Calu3 (cell line): ENCODE results near the gene EIF4G1. TPM values are rescaled to one million over a fixed set of nuclear protein-coding genes. Genes with fewer than 3 reads are reported as not detected.
A peak's percentile ranks its signal among the peaks of the same experiment; 100 is the strongest.

Experiments used
- BruUV-seq: library from RNA; stranded (reverse); fragments of 400-500 nt; replicated peaks from 2 replicates; lab custom pipeline; 2021; lab: Mats Ljungman, UMichigan
- CTCF ChIA-PET: fragments of 300-600 bp; sonication (Branson Sonifier 250); formaldehyde crosslinking; loops from one replicate; lab custom pipeline; 2022; ENCODE audit warnings: antibody characterized with exemption; lab: Charles Lee
- DNase-seq: peaks from one replicate; pipeline ENCODE4 v3.0.0; 2022
- H3K27ac Mint-ChIP-seq: one replicate; pipeline ENCODE4 v1.8.0; 2022; ENCODE audit warnings: mixed read lengths; ENCODE audit not compliant: unreplicated experiment
- H3K27me3 Mint-ChIP-seq: one replicate; pipeline ENCODE4 v1.8.0; 2022; ENCODE audit warnings: mixed read lengths; ENCODE audit not compliant: unreplicated experiment
- H3K36me3 Mint-ChIP-seq: one replicate; pipeline ENCODE4 v1.8.0; 2022; ENCODE audit warnings: mild to moderate bottlenecking, moderate library complexity, mixed read lengths; ENCODE audit not compliant: insufficient read depth, unreplicated experiment
- H3K4me1 Mint-ChIP-seq: one replicate; pipeline ENCODE4 v1.8.0; 2022; ENCODE audit warnings: mild to moderate bottlenecking, low read depth, mixed read lengths; ENCODE audit not compliant: unreplicated experiment
- H3K4me3 Mint-ChIP-seq: one replicate; pipeline ENCODE4 v1.8.0; 2022; ENCODE audit warnings: mild to moderate bottlenecking, low read depth, moderate library complexity, mixed read lengths; ENCODE audit not compliant: unreplicated experiment
- H3K9me3 Mint-ChIP-seq: one replicate; pipeline ENCODE4 v1.8.0; 2022; ENCODE audit warnings: low read depth, mixed read lengths; ENCODE audit not compliant: unreplicated experiment
- intact Hi-C: fragments of 100-400 bp; cut with micrococcal nuclease; formaldehyde crosslinking; loops from one replicate; pipeline ENCODE4 v1.10.0; 2022; ENCODE audit not compliant: unreplicated experiment
- total RNA-seq: library from RNA; stranded (reverse); gene quantifications from 2 replicates; pipeline ENCODE4 v1.2.3, GENCODE V29; 2022
- TF ChIP-seq, protein P1 (sequence below): fragments of 200-600 bp; IDR thresholded peaks from one replicate; pipeline ENCODE4 v1.8.0; 2022; ENCODE audit warnings: antibody characterized with exemption; ENCODE audit not compliant: unreplicated experiment

The EIF4G1 gene
- total RNA-seq, 1 experiment from 2014 or later: 673 TPM

DNA sequence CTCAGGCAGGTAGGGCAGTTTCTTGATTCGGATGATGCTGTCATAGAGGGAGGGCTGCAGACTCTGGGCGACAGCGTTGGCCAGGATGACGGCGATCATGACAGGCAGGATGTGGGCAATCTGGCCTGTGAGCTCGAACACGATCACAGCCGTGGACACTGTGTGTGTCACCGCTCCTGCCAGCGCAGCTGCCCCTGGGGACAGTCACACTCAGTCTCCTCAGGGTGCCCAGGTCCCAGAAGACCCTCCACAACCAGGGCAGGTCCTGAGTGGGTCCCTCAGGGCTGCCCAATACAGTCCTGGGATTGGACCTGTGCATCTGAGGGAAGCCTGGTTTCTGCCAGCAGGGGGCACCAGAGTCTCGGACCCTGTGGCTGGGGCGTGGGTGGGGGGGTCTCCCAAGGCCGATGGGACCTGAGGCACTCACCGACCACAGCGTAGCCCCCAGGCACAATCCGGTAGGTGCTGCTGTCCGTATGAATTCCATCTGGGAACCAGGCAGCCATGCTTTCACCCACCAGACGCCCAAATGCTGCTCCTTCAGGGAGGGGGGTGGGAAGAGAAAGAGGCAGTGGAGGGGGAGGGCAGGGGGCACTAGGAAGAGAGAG lies 39.8 kb downstream of the EIF4G1 start:
- TF ChIP-seq, protein P1, sequence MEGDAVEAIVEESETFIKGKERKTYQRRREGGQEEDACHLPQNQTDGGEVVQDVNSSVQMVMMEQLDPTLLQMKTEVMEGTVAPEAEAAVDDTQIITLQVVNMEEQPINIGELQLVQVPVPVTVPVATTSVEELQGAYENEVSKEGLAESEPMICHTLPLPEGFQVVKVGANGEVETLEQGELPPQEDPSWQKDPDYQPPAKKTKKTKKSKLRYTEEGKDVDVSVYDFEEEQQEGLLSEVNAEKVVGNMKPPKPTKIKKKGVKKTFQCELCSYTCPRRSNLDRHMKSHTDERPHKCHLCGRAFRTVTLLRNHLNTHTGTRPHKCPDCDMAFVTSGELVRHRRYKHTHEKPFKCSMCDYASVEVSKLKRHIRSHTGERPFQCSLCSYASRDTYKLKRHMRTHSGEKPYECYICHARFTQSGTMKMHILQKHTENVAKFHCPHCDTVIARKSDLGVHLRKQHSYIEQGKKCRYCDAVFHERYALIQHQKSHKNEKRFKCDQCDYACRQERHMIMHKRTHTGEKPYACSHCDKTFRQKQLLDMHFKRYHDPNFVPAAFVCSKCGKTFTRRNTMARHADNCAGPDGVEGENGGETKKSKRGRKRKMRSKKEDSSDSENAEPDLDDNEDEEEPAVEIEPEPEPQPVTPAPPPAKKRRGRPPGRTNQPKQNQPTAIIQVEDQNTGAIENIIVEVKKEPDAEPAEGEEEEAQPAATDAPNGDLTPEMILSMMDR: peak; percentile 95
- intact Hi-C loops: no loop called here
- peaks cover 19% of the 10 kb centered on the region for H3K4me1 Mint-ChIP-seq
- no peaks in the 10 kb centered on the region for H3K9me3 Mint-ChIP-seq
- CTCF ChIA-PET: interaction anchor here (0.7 to 1.2 kb wide), 3 partner anchors 8 to 207 kb away, joined by 3 to 4 read pairs (median 3); no protein-coding TSS in a partner anchor
- DNase-seq: peak; percentile 71
- no TSS peak for BruUV-seq
- peaks cover 10% of the 10 kb centered on the region for H3K36me3 Mint-ChIP-seq
- H3K27ac Mint-ChIP-seq: no peak overlapping the region
- no peaks in the 10 kb centered on the region for H3K27me3 Mint-ChIP-seq
- H3K4me3 Mint-ChIP-seq: no peak overlapping the region

- Mint-ChIP-seq H3K4me1 (peaks cover 24% of the 10 kb centered on the region), H3K9me3 (no peaks in the 10 kb centered on the region), H3K27me3 (no peaks in the 10 kb centered on the region), H3K27ac (no peak overlapping the region), H3K4me3 (no peak overlapping the region), H3K36me3 (peaks cover 11% of the 10 kb centered on the region)
- CTCF ChIA-PET: interaction anchor here (0.7 to 1.2 kb wide), 2 partner anchors 9 to 206 kb away, joined by 3 read pairs; no protein-coding TSS in a partner anchor
- no TSS peak for BruUV-seq
- TF ChIP-seq, protein P1: no peak
- no peak for DNase-seq
- intact Hi-C loops: no loop called here
Measured at GRCh38 chr3:184354754-184355153, 40.3 kb downstream of the EIF4G1 start.

DNA sequence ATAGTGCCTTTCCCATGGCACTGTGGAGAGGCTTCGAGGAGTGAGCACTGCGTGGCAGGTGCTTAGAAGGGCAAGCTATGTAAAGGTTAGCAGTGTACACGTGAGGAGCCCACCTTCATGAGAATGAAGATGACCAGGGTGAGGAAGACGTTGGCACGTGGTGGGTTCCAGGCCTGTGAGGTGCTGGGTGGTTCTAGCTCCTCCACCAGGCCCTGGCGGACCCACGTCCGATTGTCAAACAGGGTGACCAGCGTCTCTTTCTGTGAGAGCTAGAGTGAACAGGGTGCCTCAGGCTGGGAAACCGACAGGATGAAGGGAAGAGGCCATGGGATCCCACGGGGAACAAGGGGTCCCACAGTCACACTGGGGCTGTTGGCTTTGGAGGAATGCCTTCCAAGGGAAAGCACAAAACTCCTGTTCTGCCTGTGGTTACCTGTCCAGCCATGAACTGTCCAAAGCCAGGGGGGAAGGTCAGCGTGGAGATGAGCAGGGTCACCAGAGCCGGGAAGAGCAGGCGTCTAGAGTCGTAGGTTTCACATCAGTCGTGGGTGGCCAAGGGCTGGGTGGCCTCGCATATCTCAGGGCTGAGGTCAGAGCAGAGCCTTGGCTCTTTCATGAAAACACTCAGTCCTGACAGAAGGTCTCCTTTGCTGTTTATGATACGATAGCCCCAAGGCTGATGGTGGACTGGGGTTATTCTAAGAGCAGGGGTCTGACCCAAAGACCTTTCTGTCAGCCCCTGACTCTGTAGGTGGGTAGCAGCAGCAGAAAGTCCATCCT lies 41.0 kb downstream of the EIF4G1 start:
- H3K4me3 Mint-ChIP-seq: no peak overlapping the region
- no peaks in the 10 kb centered on the region for H3K27me3 Mint-ChIP-seq
- no peaks in the 10 kb centered on the region for H3K9me3 Mint-ChIP-seq
- DNase-seq: no peak
- peaks cover 17% of the 10 kb centered on the region for H3K36me3 Mint-ChIP-seq
- no peak overlapping the region for H3K27ac Mint-ChIP-seq
- intact Hi-C loops: no loop called here
- peaks cover 31% of the 10 kb centered on the region for H3K4me1 Mint-ChIP-seq
- no TSS peak for BruUV-seq
- CTCF ChIA-PET: interaction anchor here (0.5 to 1.4 kb wide), 4 partner anchors 10 to 1246 kb away, joined by 3 read pairs; no protein-coding TSS in a partner anchor
- TF ChIP-seq, protein P1: no peak

GRCh38 chr3:184357248-184358123 lies 43.1 kb downstream of the EIF4G1 start:
- intact Hi-C loops: no loop called here
- Mint-ChIP-seq H3K4me1 (peaks cover 23% of the 10 kb centered on the region), H3K9me3 (no peaks in the 10 kb centered on the region), H3K36me3 (peaks cover 34% of the 10 kb centered on the region), H3K27me3 (no peaks in the 10 kb centered on the region), H3K4me3 (no peak overlapping the region), H3K27ac (no peak overlapping the region)
- CTCF ChIA-PET: no interaction called here
- DNase-seq: no peak
- TF ChIP-seq, protein P1: no peak
- BruUV-seq: no TSS peak
